Activated T-helper 1 cell treated with anti-CD3 and anti-CD28 coated beads, Interleukin-2, amount 50 U/mL, for 16 hours (primary cell): ENCODE results near the gene EEIG1.

Experiments used
- DNase-seq, 2 donors: peaks; one replicate each; pipeline ENCODE4 v3.0.0-alpha.2; 2020; ENCODE audit warnings: low read depth in 1 of 2, low spot score in 1 of 2

Gene EEIG1

GRCh38 chr9:128001779-128002298 is 21.1 kb upstream of the EEIG1 start:
- no peak for DNase-seq

GRCh38 chr9:128001151-128001778 is 20.5 kb upstream of the EEIG1 start:
- DNase-seq = no peak

DNA sequence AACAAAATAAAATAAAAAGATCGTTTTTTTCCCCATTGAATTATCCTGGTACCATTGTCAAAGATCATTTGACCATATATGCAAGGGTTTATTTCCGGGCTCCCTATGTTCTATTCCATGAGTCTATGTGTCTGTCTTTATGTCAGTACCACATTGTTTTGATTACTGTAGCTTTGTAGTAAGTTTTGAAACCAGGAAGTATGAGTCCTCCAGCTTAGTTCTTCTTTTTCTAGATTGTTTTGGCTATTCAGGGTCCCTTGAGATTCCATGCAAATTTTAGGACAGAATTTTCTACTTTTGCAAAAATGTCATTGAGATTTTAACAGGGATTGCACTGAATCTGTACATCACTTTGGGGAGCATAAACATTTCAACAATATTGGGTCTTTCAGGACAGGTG is 18.7 kb upstream of the EEIG1 start:
- DNase-seq = no peak

DNA sequence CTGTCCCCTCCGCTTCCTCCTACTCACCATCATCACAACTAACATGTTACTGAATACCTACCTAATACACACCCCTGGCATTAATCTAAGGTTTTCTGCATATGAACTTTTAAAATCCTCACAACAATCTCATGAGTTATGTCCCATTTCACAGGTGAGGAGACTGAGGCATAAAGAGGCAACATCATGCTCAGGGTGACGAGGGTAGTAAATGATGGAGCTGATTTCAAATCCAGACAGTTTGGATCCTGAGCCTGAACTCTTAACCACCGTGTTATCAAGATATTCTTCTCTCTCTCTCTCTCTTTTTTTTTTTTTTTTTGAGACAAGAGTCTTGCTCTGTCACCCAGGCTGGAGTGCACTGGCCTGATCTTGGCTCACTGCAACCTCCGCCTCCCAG is 12.9 kb upstream of the EEIG1 start:
- no peak for DNase-seq

- DNase-seq = no peak
Measured at GRCh38 chr9:127991757-127992274, 11.0 kb upstream of the EEIG1 start.

DNA sequence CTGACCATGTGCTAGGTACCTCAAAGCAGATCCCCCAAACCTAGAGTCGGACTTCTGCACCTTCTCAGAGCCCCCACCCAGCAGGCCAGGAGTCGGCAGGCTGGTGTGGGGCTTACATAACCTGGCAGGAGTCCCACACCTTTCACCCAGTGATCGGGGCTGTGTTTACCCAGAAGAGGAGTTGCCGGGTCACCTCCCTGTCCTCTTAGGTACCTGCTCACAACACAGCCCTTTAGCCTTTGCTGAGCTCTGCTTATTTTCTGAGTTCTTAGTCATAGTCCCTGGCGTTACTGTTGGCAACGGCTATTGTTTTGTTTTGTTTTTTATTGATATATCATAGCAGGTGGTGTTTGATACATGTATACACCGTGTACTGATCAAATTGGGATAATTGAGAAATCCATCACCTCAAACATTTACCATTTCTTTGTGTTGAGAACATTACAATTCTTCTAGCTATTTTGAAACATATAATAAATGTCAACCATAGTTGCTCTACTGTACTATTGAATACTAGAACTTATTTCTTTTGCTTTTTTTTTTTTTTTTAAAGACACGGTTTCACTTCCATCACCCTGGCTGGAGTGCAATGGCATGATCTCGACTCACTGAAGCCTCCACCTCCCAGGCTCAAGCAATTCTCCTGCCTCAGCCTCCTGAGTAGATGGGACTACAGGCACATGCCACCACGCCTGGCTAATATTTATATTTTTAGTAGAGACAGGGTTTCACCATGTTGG is 10.4 kb upstream of the EEIG1 start:
- no peak for DNase-seq

DNA sequence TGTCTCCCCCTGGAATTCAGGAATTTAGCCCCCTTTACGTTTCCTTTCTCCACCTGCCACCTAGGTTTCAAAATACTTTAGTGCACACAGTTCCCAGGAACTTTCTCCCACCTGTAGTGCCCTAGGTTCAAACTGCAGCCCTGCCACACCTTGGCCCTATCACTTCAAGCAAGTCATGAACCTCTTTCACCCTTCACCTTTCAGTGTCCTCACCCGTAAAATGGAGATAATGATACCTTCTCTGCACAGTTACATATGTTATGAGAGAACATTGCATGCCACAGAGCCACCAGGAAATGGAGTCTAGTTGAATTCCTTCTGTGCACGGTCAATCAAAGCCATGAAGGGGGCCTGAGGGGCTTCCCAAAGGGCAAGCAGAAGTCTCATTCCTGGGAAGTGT is 9.8 kb upstream of the EEIG1 start:
- DNase-seq = no peak

DNA sequence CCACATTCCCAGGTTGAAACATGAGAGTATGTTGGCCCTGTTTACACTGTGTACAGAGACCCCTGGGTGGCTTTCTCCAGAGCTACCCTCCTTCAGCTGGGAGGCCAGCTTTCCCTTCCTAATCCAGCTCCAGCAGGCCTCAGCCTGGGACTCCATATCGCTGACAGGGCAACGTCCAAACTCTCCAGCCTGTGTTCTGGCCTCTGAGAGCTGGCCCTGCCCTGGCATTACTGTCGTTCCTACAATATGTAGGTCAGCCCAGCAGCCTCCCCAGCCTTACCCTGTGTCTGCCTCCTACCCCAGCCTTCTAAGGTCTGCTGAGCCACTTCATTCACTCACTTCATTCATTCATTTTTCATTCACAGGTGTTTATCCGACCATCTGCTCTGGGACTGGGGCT is 8.3 kb upstream of the EEIG1 start:
- DNase-seq = no peak

DNA sequence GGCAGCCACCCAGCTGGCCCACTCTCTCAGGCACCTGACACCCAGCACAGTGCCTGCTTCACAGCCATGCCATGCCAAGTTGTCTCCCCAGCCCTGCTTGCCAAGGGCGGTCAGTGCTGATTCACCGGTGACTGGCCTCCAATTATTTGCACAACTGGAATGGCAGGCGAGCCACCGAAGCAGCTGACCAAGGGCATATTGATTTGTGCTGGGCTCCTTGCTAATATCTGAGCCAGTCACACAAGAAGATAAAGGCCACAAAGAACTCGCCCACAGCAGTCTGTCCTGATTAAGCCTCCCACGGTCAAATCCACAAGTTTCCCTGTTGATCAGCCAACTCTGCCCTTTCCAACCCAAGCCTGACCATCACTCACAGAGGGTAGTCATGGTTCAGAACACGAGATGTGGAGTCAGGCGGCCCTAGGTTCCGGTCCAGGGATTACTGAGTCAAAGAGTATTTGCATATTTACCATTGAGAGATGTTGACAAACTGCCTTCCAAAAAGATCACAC is 6.4 kb upstream of the EEIG1 start:
- no peak for DNase-seq

- no peak for DNase-seq
Measured at GRCh38 chr9:127985011-127985410, 4.2 kb upstream of the EEIG1 start.

GRCh38 chr9:127983847-127984289 is 3.1 kb upstream of the EEIG1 start:
- DNase-seq = no peak

DNA sequence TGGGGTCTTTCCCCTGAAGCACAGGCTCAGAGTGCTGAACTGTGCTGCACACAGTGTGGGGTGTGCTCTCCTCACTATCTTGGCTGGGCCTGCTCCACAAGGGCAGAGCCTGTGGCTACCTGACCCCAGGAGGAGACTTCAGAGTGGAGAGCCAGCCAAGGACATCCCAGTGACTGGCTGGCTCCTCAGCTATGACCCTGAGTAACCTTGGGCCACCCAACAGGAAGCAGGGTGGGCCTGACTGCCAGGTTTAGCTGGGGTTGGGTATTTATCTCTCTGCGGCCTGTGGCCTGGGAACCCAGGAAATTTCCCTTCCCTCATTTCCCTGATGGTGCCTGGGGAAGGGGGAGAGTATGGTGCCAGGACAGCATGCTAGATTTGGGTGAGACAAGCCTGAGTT is 2.1 kb upstream of the EEIG1 start:
- no peak for DNase-seq

- no peak for DNase-seq
Measured at GRCh38 chr9:127981559-127982121, 851 bp upstream of the EEIG1 start.

GRCh38 chr9:127980060-127980705 is 606 bp downstream of the EEIG1 start:
- no peak for DNase-seq

DNA sequence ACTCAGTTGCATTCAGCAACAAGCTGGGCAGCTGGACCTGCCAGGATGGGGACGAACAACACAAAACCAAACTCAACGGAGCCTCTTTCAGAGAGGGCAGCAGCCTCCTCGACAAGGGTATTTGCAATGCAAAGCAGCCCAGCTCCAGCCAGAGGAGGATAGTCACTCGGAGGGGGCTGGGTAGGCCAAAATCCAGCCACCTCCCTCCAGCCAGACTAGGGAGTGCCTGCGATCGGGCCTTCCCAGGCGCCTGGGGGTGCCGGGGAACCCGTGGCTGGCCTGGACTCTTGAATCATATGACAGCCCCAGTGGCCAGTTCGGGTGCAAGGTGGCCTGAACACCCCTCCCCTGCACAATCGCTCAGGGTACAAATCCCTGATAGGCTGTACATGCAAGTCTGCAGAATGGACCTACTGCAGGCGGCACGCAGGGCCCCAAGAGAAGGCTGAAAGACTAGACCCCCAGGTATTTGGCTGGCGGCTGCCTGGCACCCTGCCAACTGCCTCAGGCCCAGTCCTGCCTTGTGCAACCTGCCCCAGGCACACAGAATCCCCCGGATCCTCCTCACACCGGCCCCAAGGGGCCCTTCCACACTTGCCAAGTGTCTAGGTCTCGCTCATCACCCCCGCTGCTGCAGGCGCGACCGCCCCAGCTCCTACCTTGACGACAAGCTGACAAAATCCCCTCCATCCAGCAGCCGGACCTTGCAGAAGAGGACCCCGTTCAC is 1.3 kb downstream of the EEIG1 start:
- DNase-seq = no peak

GRCh38 chr9:127979015-127979332 is 1.8 kb downstream of the EEIG1 start:
- DNase-seq = no peak

DNA sequence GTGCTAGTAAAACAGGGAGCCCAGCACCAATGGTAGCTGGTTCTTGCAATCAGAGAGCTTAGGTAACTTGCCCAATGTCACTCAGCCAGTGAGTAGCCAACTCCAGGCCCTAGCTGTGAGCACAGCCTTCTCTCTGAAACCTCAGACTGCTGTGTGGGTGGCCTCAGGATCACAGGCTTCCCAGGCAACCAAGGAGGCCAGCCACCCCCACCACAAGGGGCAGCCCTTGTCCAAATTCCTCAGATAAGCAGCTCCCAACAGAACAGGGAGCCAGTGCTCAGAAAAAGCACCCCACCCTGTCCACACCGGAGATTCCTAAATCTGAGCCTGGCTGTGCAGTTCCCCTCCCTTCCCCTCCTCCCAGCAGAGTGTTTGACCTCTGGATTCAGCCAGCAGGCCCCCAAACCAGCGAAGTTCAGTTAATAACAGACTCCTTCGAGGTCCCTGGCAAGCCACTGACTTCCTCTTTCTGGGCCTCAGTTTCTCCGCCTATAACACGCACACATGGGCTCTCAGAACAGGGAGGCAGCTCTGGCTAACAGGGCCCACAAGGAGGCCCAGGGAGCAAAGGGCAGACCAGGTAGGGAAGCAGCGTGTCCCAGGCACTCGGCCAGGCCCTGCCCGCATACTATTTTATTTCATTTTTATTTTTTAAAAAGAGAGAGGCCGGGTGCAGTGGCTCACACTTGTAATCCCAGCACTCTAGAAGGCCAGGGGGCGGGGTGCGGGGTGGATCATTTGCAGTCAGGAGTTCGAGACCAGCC is 2.7 kb downstream of the EEIG1 start:
- DNase-seq = no peak

DNA sequence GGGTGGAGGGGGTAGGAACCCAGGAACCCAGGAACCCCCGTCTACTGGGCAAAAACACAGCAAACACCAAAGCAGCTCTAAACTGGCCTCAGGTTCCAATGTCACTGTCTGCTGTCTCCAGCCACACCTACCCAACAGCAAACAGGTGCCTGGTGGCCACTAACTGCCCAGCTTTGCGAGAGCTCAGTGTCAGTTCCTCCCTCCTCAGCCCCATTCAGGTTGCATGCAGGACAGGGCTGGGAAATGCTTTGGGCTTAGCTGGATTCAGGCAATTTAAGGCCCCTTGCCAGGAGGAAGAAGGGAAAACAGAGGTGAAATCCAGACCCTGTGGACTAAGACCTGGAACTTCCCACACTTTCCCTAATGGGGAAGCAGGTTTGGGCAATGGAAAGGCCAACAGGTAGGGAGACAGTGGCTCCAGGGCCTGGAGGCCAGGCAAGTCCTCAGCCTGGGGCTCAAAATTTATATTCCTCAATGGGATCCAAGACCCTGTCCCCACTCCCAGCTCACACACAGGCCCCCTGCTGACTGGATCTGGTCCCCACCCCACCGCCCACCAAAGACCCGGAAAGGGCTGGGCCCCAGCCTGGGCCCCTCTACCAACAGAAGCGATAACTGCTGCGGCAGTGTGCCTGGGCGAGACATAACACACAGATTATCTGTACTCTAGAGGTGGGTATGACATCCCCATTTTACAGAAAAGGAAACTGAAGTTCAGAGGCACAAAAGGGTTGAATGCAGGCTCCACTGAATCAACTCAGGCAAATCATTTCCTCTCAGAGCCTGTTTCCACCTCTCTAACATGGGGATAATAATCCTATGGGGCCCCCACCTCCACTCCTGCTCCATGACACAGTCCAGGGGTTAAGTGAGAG is 3.5 kb downstream of the EEIG1 start:
- DNase-seq = no peak

- no peak for DNase-seq
Measured at GRCh38 chr9:127976498-127976897, 4.3 kb downstream of the EEIG1 start.
